HL-60 (cell line): ENCODE data around the gene LAMC3.

Experiments used
- CTCF ChIP-seq: IDR thresholded peaks from one replicate; pipeline ENCODE4 v1.5.1; 2011; ENCODE audit warnings: low read length, control low read depth, inconsistent platforms; ENCODE audit not compliant: insufficient read depth
- POLR2AphosphoS5 ChIP-seq: IDR thresholded peaks from 2 replicates; pipeline ENCODE4 v1.6.1; 2012; ENCODE audit warnings: low read depth

GRCh38 chr9:131013771-131014676 is 5.0 kb downstream of the LAMC3 start:
- TF ChIP-seq CTCF (no peak), POLR2AphosphoS5 (no peak)
